IMR-90 (cell line): Measurements from ENCODE around the gene DDX19B. TPM values are rescaled to one million over a fixed set of nuclear protein-coding genes. Genes with fewer than 3 reads are reported as not detected.
A peak's percentile ranks its signal among the peaks of the same experiment; 100 is the strongest.

Source experiments
- ATAC-seq: fragments of 200-7000 bp; cut with Tn5 transposase; 2 replicates; pipeline ENCODE4 v1.9.1; 2020; ENCODE audit warnings: low read depth, mild to moderate bottlenecking, moderate library complexity
- BruUV-seq: library from RNA; stranded (reverse); fragments of 400-500 nt; replicated peaks from 2 replicates; lab custom pipeline; 2021; lab: Mats Ljungman, UMichigan
- CTCF ChIA-PET: fragments of 300-600 bp; formaldehyde crosslinking; extraction: SDS; loops from one replicate; lab custom pipeline; 2021; ENCODE audit warnings: antibody characterized with exemption; lab: Yijun Ruan, JAX
- POLR2A ChIA-PET: fragments of 300-600 bp; sonication (Branson Sonifier 250); formaldehyde crosslinking; loops from one replicate; lab custom pipeline; 2022; ENCODE audit warnings: antibody characterized with exemption; ENCODE audit not compliant: unreplicated experiment; lab: Charles Lee
- DNase-seq: peaks from one replicate; pipeline ENCODE4 v3.0.0; 2013
- H2AFZ ChIP-seq: replicated peaks from 2 replicates; pipeline ENCODE3; 2013; ENCODE audit warnings: low read length, mild to moderate bottlenecking; ENCODE audit not compliant: poor library complexity
- H2AK5ac ChIP-seq: 2 replicates; pipeline ENCODE4 v1.6.1; 2013; ENCODE audit warnings: low read depth, low read length, inconsistent platforms
- H2AK9ac ChIP-seq: replicated peaks from 2 replicates; pipeline ENCODE3; 2013; ENCODE audit warnings: mild to moderate bottlenecking, low read depth, low read length, moderate library complexity; ENCODE audit not compliant: poor library complexity
- H2BK120ac ChIP-seq: 2 replicates; pipeline ENCODE4 v1.6.1; 2013; ENCODE audit warnings: low read depth, low read length, inconsistent platforms
- H2BK15ac ChIP-seq: 3 replicates; pipeline ENCODE4 v1.6.1; 2013; ENCODE audit warnings: low read depth, low read length, inconsistent platforms
- H2BK20ac ChIP-seq: 2 replicates; pipeline ENCODE4 v1.6.1; 2013; ENCODE audit warnings: low read depth, mild to moderate bottlenecking, inconsistent platforms, low read length, moderate library complexity
- H2BK5ac ChIP-seq: 2 replicates; pipeline ENCODE4 v1.6.1; 2013; ENCODE audit warnings: mild to moderate bottlenecking, low read depth, low read length, inconsistent platforms; ENCODE audit not compliant: poor library complexity, severe bottlenecking
- H3K14ac ChIP-seq: replicated peaks from 2 replicates; pipeline ENCODE4 v1.6.1; 2013; ENCODE audit warnings: low read depth, low read length, inconsistent platforms
- H3K18ac ChIP-seq: 2 replicates; pipeline ENCODE4 v1.6.1; 2013; ENCODE audit warnings: low read depth, low read length, control low read depth
- H3K23ac ChIP-seq: 2 replicates; pipeline ENCODE4 v1.6.1; 2013; ENCODE audit warnings: low read depth, low read length, inconsistent platforms
- H3K27ac ChIP-seq: 2 replicates; pipeline ENCODE4 v1.5.1; 2013; ENCODE audit warnings: mild to moderate bottlenecking, control low read depth, low read length; ENCODE audit not compliant: insufficient read depth
- H3K27me3 ChIP-seq: 2 replicates; pipeline ENCODE4 v1.6.1; 2013; ENCODE audit warnings: low read length; ENCODE audit not compliant: control insufficient read depth, insufficient read depth
- H3K36me3 ChIP-seq: 2 replicates; pipeline ENCODE4 v1.6.1; 2013; ENCODE audit warnings: low read length, mixed read lengths; ENCODE audit not compliant: control insufficient read depth, insufficient read depth
- H3K4ac ChIP-seq: 2 replicates; pipeline ENCODE4 v1.6.1; 2013; ENCODE audit warnings: low read depth, low read length, inconsistent platforms
- H3K4me1 ChIP-seq: 2 replicates; pipeline ENCODE4 v1.6.1; 2013; ENCODE audit warnings: low read length, mixed read lengths; ENCODE audit not compliant: control insufficient read depth, insufficient read depth
- H3K4me2 ChIP-seq: 2 replicates; pipeline ENCODE4 v1.6.1; 2013; ENCODE audit warnings: low read depth, mild to moderate bottlenecking, control low read depth, low read length, moderate library complexity
- H3K4me3 ChIP-seq: 2 replicates; pipeline ENCODE4 v1.5.1; 2013; ENCODE audit warnings: low read depth, mild to moderate bottlenecking, control low read depth, low read length, moderate library complexity; ENCODE audit not compliant: insufficient read depth
- H3K56ac ChIP-seq: 2 replicates; pipeline ENCODE4 v1.6.1; 2013; ENCODE audit warnings: low read length, inconsistent platforms; ENCODE audit not compliant: insufficient read depth; ENCODE audit errors: extremely low read depth
- H3K79me1 ChIP-seq, 2 experiments: 2 replicates each; pipeline ENCODE4 v1.6.1; 2013; ENCODE audit warnings: low read length in 2 of 2, inconsistent platforms in 1 of 2, low read depth in 1 of 2
- H3K9ac ChIP-seq: 2 replicates; pipeline ENCODE4 v1.6.1; 2013; ENCODE audit warnings: low read depth, low read length, control low read depth
- H3K9me1 ChIP-seq: 2 replicates; pipeline ENCODE4 v1.6.1; 2013; ENCODE audit warnings: low read length, inconsistent platforms; ENCODE audit not compliant: insufficient read depth
- H3K9me3 ChIP-seq: 2 replicates; pipeline ENCODE4 v1.6.1; 2013; ENCODE audit warnings: low read length; ENCODE audit not compliant: control insufficient read depth, insufficient read depth
- H4K20me1 ChIP-seq: 2 replicates; pipeline ENCODE4 v1.6.1; 2013; ENCODE audit warnings: low read length, inconsistent platforms; ENCODE audit not compliant: insufficient read depth
- H4K5ac ChIP-seq: 2 replicates; pipeline ENCODE4 v1.6.1; 2013; ENCODE audit warnings: mild to moderate bottlenecking, low read depth, low read length, control low read depth
- H4K8ac ChIP-seq, 2 experiments: 2 replicates each; pipeline ENCODE4 v1.6.1; 2013; ENCODE audit warnings: low read depth in 2 of 2, low read length in 2 of 2, control low read depth in 1 of 2, inconsistent platforms in 1 of 2
- H4K91ac ChIP-seq: 2 replicates; pipeline ENCODE4 v1.6.1; 2013; ENCODE audit warnings: low read depth, low read length, inconsistent platforms; ENCODE audit not compliant: insufficient read depth
- CEBPB ChIP-seq: IDR thresholded peaks from 2 replicates; pipeline ENCODE4 v1.6.1; 2012; ENCODE audit warnings: low read depth, low read length, improper control_type of control experiment
- CHD1 ChIP-seq: IDR thresholded peaks from 2 replicates; pipeline ENCODE4 v1.6.1; 2012; ENCODE audit warnings: low read depth, low read length, improper control_type of control experiment
- CTCF ChIP-seq: conservative IDR thresholded peaks from 2 replicates; pipeline ENCODE4 v1.5.1; 2012; ENCODE audit warnings: mild to moderate bottlenecking, low read depth, low read length, improper control_type of control experiment
- ELK1 ChIP-seq: fragments of 150-350 bp; IDR thresholded peaks from 2 replicates; pipeline ENCODE4 v1.6.1; 2016; ENCODE audit warnings: low read depth, mild to moderate bottlenecking, low read length, moderate library complexity, borderline replicate concordance
- FOS ChIP-seq: fragments of 150-350 bp; IDR thresholded peaks from 2 replicates; pipeline ENCODE4 v1.6.1; 2016; ENCODE audit warnings: low read depth, low read length
- MAFK ChIP-seq: IDR thresholded peaks from 2 replicates; pipeline ENCODE4 v1.6.1; 2012; ENCODE audit warnings: low read depth, low read length, improper control_type of control experiment
- MAZ ChIP-seq: IDR thresholded peaks from 2 replicates; pipeline ENCODE4 v1.6.1; 2012; ENCODE audit warnings: low read depth, mild to moderate bottlenecking, low read length, improper control_type of control experiment, moderate library complexity, borderline replicate concordance
- MXI1 ChIP-seq: IDR thresholded peaks from 2 replicates; pipeline ENCODE4 v1.6.1; 2012; ENCODE audit warnings: low read depth, mild to moderate bottlenecking, low read length, moderate library complexity, borderline replicate concordance
- NFE2L2 ChIP-seq: fragments of 150-350 bp; IDR thresholded peaks from 2 replicates; pipeline ENCODE4 v1.6.1; 2016; ENCODE audit warnings: low read depth, mild to moderate bottlenecking, low read length
- RAD21 ChIP-seq: IDR thresholded peaks from 2 replicates; pipeline ENCODE4 v1.6.1; 2012; ENCODE audit warnings: low read length, improper control_type of control experiment
- RCOR1 ChIP-seq: IDR thresholded peaks from 2 replicates; pipeline ENCODE4 v1.6.1; 2012; ENCODE audit warnings: mild to moderate bottlenecking, low read length, improper control_type of control experiment; ENCODE audit not compliant: insufficient replicate concordance
- RFX5 ChIP-seq: IDR thresholded peaks from 2 replicates; pipeline ENCODE4 v1.8.0; 2012; ENCODE audit warnings: low read depth, mild to moderate bottlenecking, low read length, moderate library complexity
- USF2 ChIP-seq: fragments of 150-350 bp; IDR thresholded peaks from 2 replicates; pipeline ENCODE4 v1.6.1; 2017; ENCODE audit warnings: mild to moderate bottlenecking, antibody characterized with exemption, low read length, low read depth
- whole genome bisulfite sequencing, 2 experiments: methylation state at CpG; one replicate each; pipeline versions ENCODE4 v1.1.5 to v1.1.7; 2013; ENCODE audit warnings: missing lambda C conversion rate in 2 of 2; ENCODE audit not compliant: insufficient read length in 1 of 2; ENCODE audit errors: extremely low coverage in 2 of 2; 5-methylcytosine and 5-hydroxymethylcytosine counted together
- dilution Hi-C: fragments of 300-500 bp; cut with HindIII; formaldehyde crosslinking; loops from one replicate; pipeline ENCODE4 v1.14.3; 2018; ENCODE audit warnings: low sequenced_read_pairs; ENCODE audit not compliant: unreplicated experiment
- in situ Hi-C: fragments of 300-500 bp; cut with MboI; formaldehyde crosslinking; loops from 3 replicates; pipeline ENCODE4 v1.14.3; 2019; ENCODE audit warnings: low sequenced_read_pairs, inconsistent platforms, mixed read lengths
- intact Hi-C: fragments of 100-400 bp; cut with micrococcal nuclease; formaldehyde crosslinking; loops from 2 replicates; pipeline ENCODE4 v1.10.0; 2022
- polyA plus RNA-seq, 3 experiments: library from polyadenylated mRNA; depleted of rRNA; stranded (reverse); fragments of >200 nt; gene quantifications; 2 replicates each; pipeline ENCODE4 v1.2.3, GENCODE V29; 2012; ENCODE audit warnings: low replicate concordance in 1 of 3
- total RNA-seq: library from RNA; depleted of rRNA; stranded (reverse); fragments of >200 nt; gene quantifications from 2 replicates; pipeline ENCODE4 v1.2.3, GENCODE V29; 2012

The DDX19B gene
- total and polyA plus RNA-seq, 2 of the 4 experiments (the other 2 are of a cell fraction), result 33.3 to 41.0 TPM

DNA sequence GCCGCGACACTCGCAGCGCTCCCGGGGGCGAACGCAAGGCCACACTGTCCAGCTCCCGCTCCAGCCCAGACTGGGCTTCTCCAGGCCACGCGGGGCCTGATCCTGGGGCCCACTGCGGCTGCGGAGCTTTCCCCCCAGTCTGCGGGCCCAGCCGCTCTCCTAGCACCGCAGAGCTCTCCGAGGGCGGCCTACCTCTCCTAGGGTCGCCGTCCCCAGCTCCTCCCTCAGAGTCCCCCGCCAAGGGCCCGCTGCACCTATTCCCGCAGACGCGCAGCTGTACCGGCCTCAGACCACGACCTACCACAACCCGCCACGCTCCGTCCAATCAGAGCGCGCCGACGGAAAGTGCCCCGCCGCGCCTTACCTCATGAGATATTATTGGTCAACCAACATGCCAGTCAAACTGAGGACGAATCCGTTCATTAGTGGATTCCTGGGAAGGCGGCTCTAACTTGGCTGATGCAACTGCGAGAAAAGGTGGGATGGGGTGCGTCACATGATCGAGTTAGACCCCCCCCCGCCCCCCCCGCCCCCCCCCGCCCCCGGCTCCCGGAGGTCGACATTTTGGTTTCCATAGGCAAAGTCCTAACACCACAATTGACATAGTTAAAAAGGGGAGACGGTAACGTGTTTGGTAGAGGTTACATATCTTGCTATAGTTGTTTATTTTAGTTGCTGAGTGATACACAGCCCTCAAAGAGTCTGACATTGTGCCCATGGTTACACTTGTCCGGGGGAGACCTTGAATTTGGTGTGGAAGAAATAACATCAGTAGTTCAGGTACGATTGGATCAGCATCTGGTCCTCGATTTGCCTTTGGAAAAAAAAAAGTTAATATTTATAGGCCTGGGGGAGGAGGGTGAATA, 9.5 kb upstream of the DDX19B start, which contains the start of gene AARS1:
Gene AARS1, minus strand, starts transcription at position 278 of the 866 bp plus-strand sequence. CDS start 6,743 bp downstream, outside the sequence.
- Histone ChIP-seq H3K9me3 (no peaks in the 10 kb centered on the region), H2BK5ac (peak within 1 kb of the TSS; percentile 81), H2BK120ac (peak within 1 kb of the TSS; percentile 78), H3K18ac (peak within 1 kb of the TSS; percentile 77), H3K4me3 (peak within 1 kb of the TSS; percentile 78), H3K27me3 (no peaks in the 10 kb centered on the region), H3K14ac (peak within 1 kb of the TSS; percentile 92), H4K5ac (peak within 1 kb of the TSS; percentile 93), H3K23ac (peak within 1 kb of the TSS; percentile 95), H3K27ac (peak within 1 kb of the TSS; percentile 93), H3K4me1 (no peaks in the 10 kb centered on the region; the same call in 1 of the 2 replicates), H3K9me1 (peaks cover 10% of the 10 kb centered on the region; the same call in 1 of the 2 replicates), H4K8ac (peak within 1 kb of the TSS; percentile 88 to 97), H2AK9ac (peak within 1 kb of the TSS; percentile 90), H3K56ac (peak within 1 kb of the TSS; percentile 98), H3K9ac (peak within 1 kb of the TSS; percentile 100), H4K91ac (peak within 1 kb of the TSS; percentile 88), H3K4me2 (peak within 1 kb of the TSS; percentile 96), H3K4ac (peak within 1 kb of the TSS; percentile 85), H2BK20ac (peak within 1 kb of the TSS; percentile 89), H2AFZ (peak within 1 kb of the TSS; percentile 91), H2BK15ac (peak within 1 kb of the TSS; percentile 83; the same call in 2 of the 3 replicates), H3K79me1 (peaks cover 4 to 37% of the 10 kb centered on the region in 2 experiments; a peak in 3 of 4 replicates), H2AK5ac (peak within 1 kb of the TSS; percentile 85), H3K36me3 (peaks cover 7% of the 10 kb centered on the region; the same call in 1 of the 2 replicates), H4K20me1 (peaks cover 25% of the 10 kb centered on the region)
- peak; percentile 100 for DNase-seq
- in situ Hi-C loops (no loop called here), dilution Hi-C loops (no loop called here), intact Hi-C loops (no loop called here)
- BruUV-seq, result no TSS peak
- peak; percentile 98 for ATAC-seq
- POLR2A ChIA-PET, result no interaction called here
- CTCF ChIA-PET, result interaction anchor here (1.0 kb wide), 1 partner anchor 35 kb away, joined by 3 read pairs; no protein-coding TSS in a partner anchor
- 0% methylated on average over 9 of the region's 53 CpGs; no CpG with 5 or more reads in 1 of the 2 experiments for WGBS, 2 experiments
- TF ChIP-seq CHD1, result no peak
- TF ChIP-seq RFX5, result no peak
- peak; percentile 82 for TF ChIP-seq USF2
- no peak for TF ChIP-seq MAFK
- TF ChIP-seq RCOR1, result no peak
- TF ChIP-seq FOS, result peak; percentile 56; the same call in 1 of the 2 replicates
- peak; percentile 59; the same call in 1 of the 2 replicates for TF ChIP-seq MXI1
- no peak for TF ChIP-seq CTCF
- TF ChIP-seq NFE2L2, result no peak
- no peak; the same call in 1 of the 2 replicates for TF ChIP-seq MAZ
- no peak for TF ChIP-seq RAD21
- peak; percentile 96 for TF ChIP-seq CEBPB
- TF ChIP-seq ELK1, result no peak
